ENCODE measurements around the gene RALGAPA1. TPM values are rescaled to one million over a fixed set of nuclear protein-coding genes. Genes with fewer than 3 reads are reported as not detected.
"Not testable (repeated sequence)": the region's sequence is repeated elsewhere in the genome, so short reads cannot be mapped to it uniquely, and the experiment has no call there.

Gene RALGAPA1
- total RNA-seq, 6 donors from 2014 or later: 55.5 to 155 (median 61.1) TPM

- not testable (repeated sequence) for H3K4me1 ChIP-seq; DNase-seq; H3K9me3 ChIP-seq; H3K27me3 ChIP-seq; H3K4me3 ChIP-seq; ATAC-seq (ENCODE audit: low FRiP score in 2 of 2); H3K27ac ChIP-seq
- WGBS, 2 donors: 100% methylated on average over 1 of the region's 1 CpG
- H3K36me3 ChIP-seq: peaks cover 0 to 16% (median 0%) of the 10 kb centered on the region in 4 donors
These were observed 189.6 kb downstream of the RALGAPA1 start for GRCh38 chr14:35619461-35619860.

- no peaks in the 10 kb centered on the region for H3K4me1 ChIP-seq
- no peaks in the 10 kb centered on the region for H3K27me3 ChIP-seq
- H3K9me3 ChIP-seq: no peaks in the 10 kb centered on the region
- TF ChIP-seq CTCF (IDR thresholded peaks at IDR 0.05): no peak
- no peak for TF ChIP-seq POLR2AphosphoS5 (IDR thresholded peaks at IDR 0.05)
- no peak for TF ChIP-seq EP300 (IDR thresholded peaks at IDR 0.05)
- no peak for TF ChIP-seq POLR2A (IDR thresholded peaks at IDR 0.05)
- ATAC-seq (ENCODE audit: low FRiP score in 2 of 2) (no peak), DNase-seq (no peak)
- H3K4me3 ChIP-seq: no peak overlapping the region
- 98 to 100% methylated on average over 3 of the region's 3 CpGs for WGBS, 2 donors
- H3K36me3 ChIP-seq: peaks cover 0 to 8% (median 1%) of the 10 kb centered on the region in 4 donors
- no peak overlapping the region for H3K27ac ChIP-seq
These were observed 191.6 kb downstream of the RALGAPA1 start for GRCh38 chr14:35617500-35617899.

- H3K36me3 ChIP-seq: peaks cover 0 to 52% (median 8%) of the 10 kb centered on the region in 4 donors
- no peaks in the 10 kb centered on the region for H3K4me1 ChIP-seq
- 79 to 80% methylated on average over 3 of the region's 3 CpGs for WGBS, 2 donors
These were observed 201.7 kb downstream of the RALGAPA1 start for GRCh38 chr14:35607380-35607779.

GRCh38 chr14:35600253-35600652 is 208.8 kb downstream of the RALGAPA1 start:
- TF ChIP-seq CTCF (IDR thresholded peaks at IDR 0.05) (no peak), EP300 (IDR thresholded peaks at IDR 0.05) (no peak), POLR2AphosphoS5 (IDR thresholded peaks at IDR 0.05) (no peak)
- no peak for DNase-seq
- no peak for ATAC-seq (ENCODE audit: low FRiP score in 2 of 2)
- Histone ChIP-seq H3K4me3 (no peak overlapping the region), H3K9me3 (no peaks in the 10 kb centered on the region), H3K27me3 (no peaks in the 10 kb centered on the region), H3K36me3 (peaks cover 0 to 30% (median 6%) of the 10 kb centered on the region in 4 donors), H3K27ac (no peak overlapping the region), H3K4me1 (no peaks in the 10 kb centered on the region)
- WGBS, 2 donors: 97 to 100% methylated on average over 1 of the region's 1 CpG

More at GRCh38 chr14:35607380-35607779, 201.7 kb downstream of the RALGAPA1 start:
- Histone ChIP-seq H3K27me3 (no peaks in the 10 kb centered on the region), H3K4me3 (no peak overlapping the region), H3K9me3 (no peaks in the 10 kb centered on the region), H3K27ac (no peak overlapping the region)
- TF ChIP-seq POLR2AphosphoS5 (IDR thresholded peaks at IDR 0.05) (no peak), POLR2A (IDR thresholded peaks at IDR 0.05) (no peak), EP300 (IDR thresholded peaks at IDR 0.05) (no peak), CTCF (IDR thresholded peaks at IDR 0.05) (no peak)
- DNase-seq (no peak), ATAC-seq (ENCODE audit: low FRiP score in 2 of 2) (no peak)

GRCh38 chr14:35594616-35595015 is 214.5 kb downstream of the RALGAPA1 start:
- TF ChIP-seq CTCF (IDR thresholded peaks at IDR 0.05) (no peak), EP300 (IDR thresholded peaks at IDR 0.05) (no peak), POLR2AphosphoS5 (IDR thresholded peaks at IDR 0.05) (no peak), POLR2A (IDR thresholded peaks at IDR 0.05) (no peak)
- Histone ChIP-seq H3K27ac (no peak overlapping the region), H3K9me3 (no peaks in the 10 kb centered on the region), H3K4me1 (no peaks in the 10 kb centered on the region), H3K36me3 (peaks cover 0 to 28% (median 7%) of the 10 kb centered on the region in 4 donors), H3K4me3 (no peak overlapping the region), H3K27me3 (no peaks in the 10 kb centered on the region)
- no peak for ATAC-seq (ENCODE audit: low FRiP score in 2 of 2)
- WGBS, 2 donors: 93 to 98% methylated on average over 2 of the region's 2 CpGs
- no peak for DNase-seq

GRCh38 chr14:35587373-35587772 is 221.7 kb downstream of the RALGAPA1 start:
- H3K36me3 ChIP-seq: peaks cover 0 to 24% (median 6%) of the 10 kb centered on the region in 4 donors
- DNase-seq: not testable (repeated sequence)

More at GRCh38 chr14:35587373-35587772, 221.7 kb downstream of the RALGAPA1 start:
- H3K27ac ChIP-seq; H3K4me3 ChIP-seq; H3K27me3 ChIP-seq; ATAC-seq (ENCODE audit: low FRiP score in 2 of 2); H3K4me1 ChIP-seq; H3K9me3 ChIP-seq: not testable (repeated sequence)
- 94 to 97% methylated on average over 3 of the region's 3 CpGs for WGBS, 2 donors

All from upper lobe of left lung (tissue), 6 donors.